GM19023 (cell line): ENCODE data around the gene SPATC1L.
"Not testable (repeated sequence)": the region's sequence is repeated elsewhere in the genome, so short reads cannot be mapped to it uniquely, and the experiment has no call there.

ENCODE experiments used
- ATAC-seq: cut with Tn5 transposase; IDR thresholded peaks from one replicate; pipeline ENCODE4 v1.9.1; 2021; ENCODE audit warnings: mild to moderate bottlenecking, moderate library complexity; ENCODE audit not compliant: unreplicated experiment

The SPATC1L gene

GRCh38 chr21:46200877-46201803 lies 16.9 kb upstream of the SPATC1L start:
- ATAC-seq = not testable (repeated sequence)

- ATAC-seq = no peak
Measured at GRCh38 chr21:46199436-46200373, 15.4 kb upstream of the SPATC1L start.

GRCh38 chr21:46196733-46197132 lies 12.5 kb upstream of the SPATC1L start:
- no peak for ATAC-seq

GRCh38 chr21:46195595-46196195 lies 11.4 kb upstream of the SPATC1L start:
- no peak for ATAC-seq

- no peak for ATAC-seq
Measured at GRCh38 chr21:46194374-46195334, 10.4 kb upstream of the SPATC1L start.

- ATAC-seq = no peak
Measured at GRCh38 chr21:46193829-46194373, 9.6 kb upstream of the SPATC1L start.

- no peak for ATAC-seq
Measured at GRCh38 chr21:46191686-46192575, 7.7 kb upstream of the SPATC1L start.

- no peak for ATAC-seq
Measured at GRCh38 chr21:46191257-46191685, 7.0 kb upstream of the SPATC1L start.

- no peak for ATAC-seq
Measured at GRCh38 chr21:46190491-46191131, 6.4 kb upstream of the SPATC1L start.

GRCh38 chr21:46189959-46190490 lies 5.8 kb upstream of the SPATC1L start:
- ATAC-seq = no peak

- ATAC-seq = no peak
Measured at GRCh38 chr21:46189213-46189958, 5.1 kb upstream of the SPATC1L start.

GRCh38 chr21:46188226-46189212 lies 4.3 kb upstream of the SPATC1L start:
- ATAC-seq = no peak

- ATAC-seq = no peak
Measured at GRCh38 chr21:46187814-46188213, 3.6 kb upstream of the SPATC1L start.

- ATAC-seq = no peak
Measured at GRCh38 chr21:46187261-46187660, 3.0 kb upstream of the SPATC1L start.

GRCh38 chr21:46185716-46186115 lies 1.5 kb upstream of the SPATC1L start:
- ATAC-seq = no peak
